Neural cell (in vitro differentiated cells): Measurements from ENCODE around the gene RMI2.

Experiments used
- EZH2 ChIP-seq: fragments of 200-600, 300-800 bp; shearing (Covaris generic), sonication (generic); IDR thresholded peaks from 2 replicates; pipeline ENCODE4 v1.6.1; 2014; ENCODE audit warnings: antibody characterized with exemption, low read length, borderline replicate concordance, mild to moderate bottlenecking; ENCODE audit not compliant: insufficient read depth, poor library complexity, severe bottlenecking
- POLR2AphosphoS5 ChIP-seq: IDR thresholded peaks from 2 replicates; pipeline ENCODE4 v1.6.1; 2012
- RAD21 ChIP-seq: fragments of 450-650 bp; conservative IDR thresholded peaks from 2 replicates; pipeline ENCODE4 v1.6.1; 2014; ENCODE audit warnings: antibody characterized with exemption, mild to moderate bottlenecking, moderate library complexity
- TF ChIP-seq, protein P1 (sequence below): fragments of 450-650 bp; IDR thresholded peaks from 2 replicates; pipeline ENCODE4 v1.5.1; 2014; ENCODE audit warnings: antibody characterized with exemption, mild to moderate bottlenecking, moderate library complexity; ENCODE audit not compliant: poor library complexity, severe bottlenecking
- TF ChIP-seq, protein P2 (sequence below): IDR thresholded peaks from 2 replicates; pipeline ENCODE4 v1.6.1; 2012; ENCODE audit warnings: borderline replicate concordance

DNA sequence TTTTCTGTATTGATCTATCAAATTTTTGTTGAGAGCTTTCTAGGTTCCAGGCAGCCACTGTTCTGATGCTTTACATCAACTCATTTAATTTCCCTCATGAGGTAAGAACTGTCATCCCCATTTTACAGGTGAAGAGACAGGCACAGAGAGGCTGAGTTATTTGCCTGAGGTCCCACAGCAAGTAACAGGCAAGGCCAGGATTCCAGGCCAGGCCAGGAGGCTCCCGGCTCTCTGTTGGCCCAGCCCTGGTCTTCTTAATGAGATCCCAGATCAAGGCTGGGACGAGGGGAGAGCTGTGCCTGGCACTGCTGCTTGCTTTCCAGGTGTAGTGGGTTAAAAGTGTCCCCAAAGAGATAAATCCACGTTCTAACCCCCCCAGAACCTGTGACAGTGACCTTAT is 22.4 kb upstream of the RMI2 start:
- TF ChIP-seq, protein P1, sequence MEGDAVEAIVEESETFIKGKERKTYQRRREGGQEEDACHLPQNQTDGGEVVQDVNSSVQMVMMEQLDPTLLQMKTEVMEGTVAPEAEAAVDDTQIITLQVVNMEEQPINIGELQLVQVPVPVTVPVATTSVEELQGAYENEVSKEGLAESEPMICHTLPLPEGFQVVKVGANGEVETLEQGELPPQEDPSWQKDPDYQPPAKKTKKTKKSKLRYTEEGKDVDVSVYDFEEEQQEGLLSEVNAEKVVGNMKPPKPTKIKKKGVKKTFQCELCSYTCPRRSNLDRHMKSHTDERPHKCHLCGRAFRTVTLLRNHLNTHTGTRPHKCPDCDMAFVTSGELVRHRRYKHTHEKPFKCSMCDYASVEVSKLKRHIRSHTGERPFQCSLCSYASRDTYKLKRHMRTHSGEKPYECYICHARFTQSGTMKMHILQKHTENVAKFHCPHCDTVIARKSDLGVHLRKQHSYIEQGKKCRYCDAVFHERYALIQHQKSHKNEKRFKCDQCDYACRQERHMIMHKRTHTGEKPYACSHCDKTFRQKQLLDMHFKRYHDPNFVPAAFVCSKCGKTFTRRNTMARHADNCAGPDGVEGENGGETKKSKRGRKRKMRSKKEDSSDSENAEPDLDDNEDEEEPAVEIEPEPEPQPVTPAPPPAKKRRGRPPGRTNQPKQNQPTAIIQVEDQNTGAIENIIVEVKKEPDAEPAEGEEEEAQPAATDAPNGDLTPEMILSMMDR = no peak
- TF ChIP-seq RAD21 (no peak), POLR2AphosphoS5 (no peak), EZH2 (no peak)
- TF ChIP-seq, protein P2, sequence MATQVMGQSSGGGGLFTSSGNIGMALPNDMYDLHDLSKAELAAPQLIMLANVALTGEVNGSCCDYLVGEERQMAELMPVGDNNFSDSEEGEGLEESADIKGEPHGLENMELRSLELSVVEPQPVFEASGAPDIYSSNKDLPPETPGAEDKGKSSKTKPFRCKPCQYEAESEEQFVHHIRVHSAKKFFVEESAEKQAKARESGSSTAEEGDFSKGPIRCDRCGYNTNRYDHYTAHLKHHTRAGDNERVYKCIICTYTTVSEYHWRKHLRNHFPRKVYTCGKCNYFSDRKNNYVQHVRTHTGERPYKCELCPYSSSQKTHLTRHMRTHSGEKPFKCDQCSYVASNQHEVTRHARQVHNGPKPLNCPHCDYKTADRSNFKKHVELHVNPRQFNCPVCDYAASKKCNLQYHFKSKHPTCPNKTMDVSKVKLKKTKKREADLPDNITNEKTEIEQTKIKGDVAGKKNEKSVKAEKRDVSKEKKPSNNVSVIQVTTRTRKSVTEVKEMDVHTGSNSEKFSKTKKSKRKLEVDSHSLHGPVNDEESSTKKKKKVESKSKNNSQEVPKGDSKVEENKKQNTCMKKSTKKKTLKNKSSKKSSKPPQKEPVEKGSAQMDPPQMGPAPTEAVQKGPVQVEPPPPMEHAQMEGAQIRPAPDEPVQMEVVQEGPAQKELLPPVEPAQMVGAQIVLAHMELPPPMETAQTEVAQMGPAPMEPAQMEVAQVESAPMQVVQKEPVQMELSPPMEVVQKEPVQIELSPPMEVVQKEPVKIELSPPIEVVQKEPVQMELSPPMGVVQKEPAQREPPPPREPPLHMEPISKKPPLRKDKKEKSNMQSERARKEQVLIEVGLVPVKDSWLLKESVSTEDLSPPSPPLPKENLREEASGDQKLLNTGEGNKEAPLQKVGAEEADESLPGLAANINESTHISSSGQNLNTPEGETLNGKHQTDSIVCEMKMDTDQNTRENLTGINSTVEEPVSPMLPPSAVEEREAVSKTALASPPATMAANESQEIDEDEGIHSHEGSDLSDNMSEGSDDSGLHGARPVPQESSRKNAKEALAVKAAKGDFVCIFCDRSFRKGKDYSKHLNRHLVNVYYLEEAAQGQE = no peak
